IPS-NIHi7 (cell line): Measurements from ENCODE around the gene MAG.
A peak's percentile ranks its signal among the peaks of the same experiment; 100 is the strongest.
"Not testable (repeated sequence)": the region's sequence is repeated elsewhere in the genome, so short reads cannot be mapped to it uniquely, and the experiment has no call there.

Experiments used
- DNase-seq: peaks from one replicate; pipeline ENCODE4 v3.0.0; 2012; ENCODE audit warnings: mixed read lengths; ENCODE audit errors: extremely low spot score

The MAG gene

DNA sequence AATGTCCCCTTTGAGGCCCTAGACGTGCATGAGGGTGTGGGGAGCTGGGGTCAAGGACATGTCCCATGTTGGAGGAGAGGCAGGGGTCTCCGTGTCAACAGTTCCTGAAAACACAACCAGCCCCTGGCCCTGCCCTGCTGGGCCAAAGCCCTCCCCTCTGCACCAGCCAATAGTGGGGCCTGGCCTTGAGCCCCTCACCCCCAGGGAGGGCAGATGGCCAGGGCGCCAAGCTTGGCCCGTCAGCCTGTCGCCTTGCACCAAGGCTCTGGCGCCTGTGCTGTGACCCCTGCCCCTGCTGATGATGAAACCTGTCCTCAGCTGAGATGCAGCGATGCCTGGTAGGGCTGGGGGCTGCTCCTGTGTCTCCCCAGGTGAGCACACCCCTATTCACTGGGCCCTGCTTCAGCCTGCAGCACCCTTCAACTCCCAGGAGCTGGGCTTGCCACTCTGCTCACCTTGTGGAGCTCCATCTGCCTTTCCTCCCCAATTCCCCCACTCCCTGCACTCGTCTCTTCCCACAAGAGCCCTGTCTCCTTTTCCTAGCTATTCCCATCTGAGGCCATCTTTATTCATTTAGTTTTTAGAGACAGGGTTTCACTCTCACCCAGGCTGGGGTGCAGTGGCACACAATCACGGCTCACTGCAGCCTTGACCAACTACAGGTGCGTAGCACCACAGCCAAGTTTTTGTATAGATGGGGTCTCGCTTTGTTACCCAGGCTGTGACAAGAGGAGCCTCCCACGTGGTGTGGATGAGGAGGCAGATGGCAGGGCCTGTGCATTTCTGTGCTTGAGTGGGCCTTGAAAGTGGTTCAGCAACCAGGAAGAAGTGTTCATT lies 11.8 kb upstream of the MAG start:
- DNase-seq, result no peak

DNA sequence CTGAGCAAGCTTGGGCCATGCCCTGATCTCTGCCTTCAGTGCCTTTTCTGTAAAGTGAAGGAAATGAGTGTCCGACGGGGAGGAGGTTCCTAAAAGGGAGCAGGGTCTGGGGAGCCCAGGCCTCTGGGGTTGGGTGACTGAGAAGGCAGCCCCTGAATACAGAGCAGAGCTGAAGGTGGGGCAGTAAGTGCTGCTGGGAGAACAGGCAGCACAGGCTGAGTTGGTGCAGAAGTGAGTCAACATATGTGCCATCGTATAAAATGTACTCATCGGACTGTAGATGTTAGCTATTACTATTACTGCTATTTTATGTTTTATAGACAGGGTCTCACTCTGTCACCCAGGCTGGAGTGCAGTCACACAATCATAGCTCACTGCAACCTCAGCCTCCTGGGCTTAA lies 10.7 kb upstream of the MAG start:
- no peak for DNase-seq

DNA sequence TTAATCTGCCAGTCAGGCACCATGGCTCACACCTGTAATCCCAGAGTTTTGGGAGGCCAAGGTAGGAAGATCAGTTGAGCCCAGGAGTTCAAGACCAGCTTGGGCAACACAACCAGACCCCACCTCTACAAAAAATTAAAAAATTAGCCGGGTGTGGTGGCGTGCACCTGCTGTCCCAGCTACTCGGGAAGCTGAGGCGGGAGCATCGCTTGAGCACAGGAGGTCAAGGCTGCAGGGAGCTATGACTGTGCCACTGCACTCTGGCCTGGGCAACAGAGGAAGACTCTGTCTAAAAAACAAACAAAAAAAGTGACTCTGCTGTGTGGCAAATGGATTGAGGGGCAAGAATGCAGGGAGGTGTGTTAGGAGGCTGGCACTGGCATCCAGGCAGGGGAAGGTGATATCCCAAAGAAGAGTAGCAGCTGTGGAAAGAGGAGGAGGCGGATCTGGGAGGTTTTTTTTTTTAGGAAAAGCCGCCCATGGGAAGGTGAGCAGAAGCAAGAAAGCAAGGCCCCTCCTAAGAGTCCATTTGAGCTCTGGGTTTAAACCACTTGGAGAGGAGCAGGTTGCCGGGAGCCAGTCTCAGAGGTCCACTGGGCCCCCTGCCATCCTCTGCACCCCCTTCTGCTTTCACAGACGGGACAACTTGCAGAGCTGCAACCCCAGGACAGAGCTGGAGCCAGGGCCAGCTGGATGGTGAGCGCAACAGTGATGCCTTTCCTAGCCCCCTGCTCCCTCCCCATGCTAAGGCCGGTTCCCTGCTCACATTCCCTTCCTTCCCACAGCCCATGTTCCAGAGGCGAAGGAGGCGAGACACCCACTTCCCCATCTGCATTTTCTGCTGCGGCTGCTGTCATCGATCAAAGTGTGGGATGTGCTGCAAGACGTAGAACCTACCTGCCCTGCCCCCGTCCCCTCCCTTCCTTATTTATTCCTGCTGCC lies 7.5 kb upstream of the MAG start:
- no peak for DNase-seq

DNA sequence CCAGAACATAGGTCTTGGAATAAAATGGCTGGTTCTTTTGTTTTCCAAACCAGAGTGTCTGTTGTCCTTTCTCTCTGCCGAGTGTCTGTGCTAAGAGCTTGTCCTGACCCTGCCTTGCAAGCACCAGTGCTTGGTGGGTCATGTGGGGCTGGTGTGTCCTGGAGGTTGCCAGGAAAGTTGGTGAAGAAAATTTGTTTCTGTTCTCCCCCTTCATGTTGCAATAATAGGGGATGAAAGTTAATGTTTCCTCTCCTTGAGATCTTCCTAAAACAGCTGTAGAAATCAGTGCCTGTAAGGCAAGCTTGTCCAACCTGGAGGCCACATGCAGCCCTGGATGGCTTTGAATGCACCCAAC lies 6.9 kb upstream of the MAG start:
- DNase-seq, result no peak

DNA sequence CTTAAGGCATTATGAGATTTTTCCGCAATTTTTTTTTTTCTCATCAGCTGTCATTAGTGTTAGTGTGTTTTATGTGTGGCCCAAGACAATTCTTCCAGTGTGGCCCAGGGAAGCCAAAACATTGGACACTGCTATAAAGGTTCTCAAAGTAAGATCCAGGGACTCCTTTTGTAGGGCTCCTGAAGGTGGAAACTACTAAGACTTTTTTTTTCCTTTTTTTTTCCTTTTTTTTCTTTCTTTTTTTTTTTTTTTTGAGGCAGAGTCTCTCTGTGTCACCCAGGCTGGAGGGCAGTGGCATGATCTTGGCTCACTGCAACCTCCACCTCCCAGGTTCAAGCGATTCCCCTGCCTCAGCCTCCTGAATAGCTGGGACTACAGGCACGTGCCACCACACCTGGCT lies 6.5 kb upstream of the MAG start:
- DNase-seq, result not testable (repeated sequence)

DNA sequence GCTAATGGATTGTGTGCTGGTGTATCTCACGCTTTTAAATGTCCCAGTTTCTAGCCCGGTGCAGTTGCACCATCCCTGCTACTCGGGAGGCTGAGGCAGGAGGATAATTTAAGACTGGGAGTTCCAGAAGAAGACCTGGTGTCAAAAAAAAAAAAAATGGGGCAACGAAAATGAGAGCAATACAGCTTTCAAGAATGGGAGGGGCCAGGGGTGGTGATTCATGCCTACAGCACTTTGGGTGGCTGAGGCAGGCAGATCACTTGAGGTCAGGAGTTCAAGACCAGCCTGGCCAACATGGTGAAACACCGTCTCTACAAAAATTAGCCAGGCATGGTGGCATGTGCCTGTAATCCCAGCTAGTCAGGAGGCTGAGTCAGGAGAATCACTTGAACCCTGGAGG lies 5.9 kb upstream of the MAG start:
- DNase-seq, result not testable (repeated sequence)

DNA sequence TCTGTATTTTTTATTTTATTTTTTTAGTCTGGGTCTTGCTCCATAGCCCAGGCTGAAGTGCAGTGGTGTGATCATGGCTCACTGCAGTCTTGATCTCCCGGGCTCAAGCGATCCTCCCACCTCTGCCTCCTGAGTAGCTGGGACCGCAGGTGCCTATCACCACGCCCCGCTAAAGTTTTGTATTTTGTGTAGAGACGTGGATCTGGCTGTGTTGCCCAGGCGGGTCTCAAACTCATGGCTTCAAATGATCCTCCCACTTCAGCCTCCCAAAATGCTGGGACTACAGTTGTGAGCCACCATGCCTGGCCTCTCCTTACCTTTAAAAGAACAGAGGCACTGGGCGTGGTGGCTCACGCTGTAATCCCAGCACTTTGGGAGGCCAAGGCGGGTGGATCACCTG lies 4.2 kb upstream of the MAG start:
- no peak for DNase-seq

DNA sequence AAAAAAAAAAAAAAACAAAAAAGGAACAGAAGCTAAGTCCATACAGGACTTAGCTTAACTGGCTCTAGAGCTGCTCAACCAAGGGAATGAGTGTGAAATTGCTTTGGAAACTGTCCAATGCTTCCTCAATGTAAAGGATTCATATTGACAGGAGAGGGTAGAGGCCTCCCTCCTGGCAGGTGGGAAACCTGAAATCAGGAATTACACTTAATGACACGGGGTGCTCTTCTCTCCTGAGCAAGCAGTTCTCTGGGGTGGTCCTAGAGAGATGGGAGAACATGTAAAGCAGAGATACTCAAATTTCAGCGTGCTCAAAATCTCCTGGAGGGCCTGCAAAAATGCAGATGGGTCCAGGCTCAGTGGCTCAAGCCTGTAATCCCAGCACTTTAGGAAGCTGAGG lies 3.6 kb upstream of the MAG start:
- DNase-seq, result no peak

DNA sequence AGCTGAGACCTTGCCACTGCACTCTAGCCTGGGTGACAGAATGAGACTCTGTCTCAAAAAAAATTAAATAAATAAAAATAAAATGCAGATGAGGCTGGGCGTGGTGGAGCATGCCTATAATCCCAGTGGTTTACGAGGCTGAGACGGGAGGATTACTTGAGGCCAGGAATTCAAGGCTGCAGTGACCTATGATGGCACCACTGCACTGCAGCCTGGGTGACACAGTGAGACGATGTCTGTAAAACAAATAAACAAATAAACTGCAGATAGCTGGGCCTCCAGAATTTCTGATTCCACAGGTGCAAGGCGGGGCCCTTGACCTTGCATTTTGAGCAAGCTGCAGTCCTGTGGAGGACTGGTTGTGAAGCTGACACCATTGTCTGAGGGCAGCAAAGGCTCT lies 3.1 kb upstream of the MAG start:
- no peak for DNase-seq

DNA sequence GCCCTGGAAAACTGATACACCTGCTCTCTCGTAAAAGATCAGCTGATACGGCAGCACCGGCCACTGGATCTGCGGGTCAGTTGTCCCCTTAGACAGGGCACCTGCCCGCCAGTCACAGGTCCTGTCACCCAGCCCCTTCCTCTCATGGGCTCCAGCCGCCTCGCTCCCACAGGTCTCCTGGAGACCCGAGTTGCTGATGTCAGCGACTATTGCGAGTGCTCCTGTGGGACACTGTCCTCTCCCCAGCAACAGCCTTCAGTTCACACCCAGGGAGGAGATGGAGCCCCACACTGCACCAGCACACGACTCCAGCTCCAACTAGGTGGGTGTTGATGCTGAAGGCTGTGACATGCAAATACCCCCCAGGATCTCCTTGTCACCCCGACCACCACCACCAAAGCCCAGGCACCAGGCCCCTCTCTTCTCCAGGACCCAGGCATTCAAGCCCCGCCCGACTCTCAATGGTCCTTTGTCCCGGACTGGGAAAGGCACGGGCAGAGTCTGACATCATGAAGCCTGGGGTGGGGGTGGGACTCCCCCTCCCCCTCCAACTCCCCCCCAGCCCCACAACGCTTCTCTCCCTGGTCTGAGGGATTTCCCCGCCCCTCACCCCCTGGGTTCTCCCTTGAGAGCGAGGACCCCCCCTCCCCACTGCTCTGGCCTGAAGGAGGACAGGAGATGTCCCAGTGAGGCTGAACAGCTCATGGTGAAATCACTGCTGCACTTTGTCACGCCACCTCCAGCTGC lies 1.4 kb upstream of the MAG start:
- no peak for DNase-seq

DNA sequence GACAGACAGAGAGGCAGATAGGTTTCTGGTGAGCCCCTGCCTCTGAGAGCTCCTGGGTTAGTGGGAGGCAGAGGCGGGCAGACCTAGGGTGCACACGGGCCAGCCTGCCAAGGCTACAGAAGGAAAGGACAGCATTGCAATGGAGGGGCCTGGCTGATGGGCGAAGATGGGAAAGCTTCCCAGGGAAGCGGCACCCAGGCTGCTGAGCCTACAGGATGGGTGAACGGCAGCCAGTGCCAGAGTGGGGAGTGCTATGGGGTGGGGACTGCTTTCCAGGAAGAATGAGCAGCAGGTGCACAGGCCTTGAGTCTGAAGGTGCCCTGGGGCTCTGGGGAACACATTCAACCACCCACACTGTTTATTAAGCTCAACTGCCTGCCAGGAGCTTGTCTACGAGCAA lies 702 bp upstream of the MAG start:
- DNase-seq, result no peak

DNA sequence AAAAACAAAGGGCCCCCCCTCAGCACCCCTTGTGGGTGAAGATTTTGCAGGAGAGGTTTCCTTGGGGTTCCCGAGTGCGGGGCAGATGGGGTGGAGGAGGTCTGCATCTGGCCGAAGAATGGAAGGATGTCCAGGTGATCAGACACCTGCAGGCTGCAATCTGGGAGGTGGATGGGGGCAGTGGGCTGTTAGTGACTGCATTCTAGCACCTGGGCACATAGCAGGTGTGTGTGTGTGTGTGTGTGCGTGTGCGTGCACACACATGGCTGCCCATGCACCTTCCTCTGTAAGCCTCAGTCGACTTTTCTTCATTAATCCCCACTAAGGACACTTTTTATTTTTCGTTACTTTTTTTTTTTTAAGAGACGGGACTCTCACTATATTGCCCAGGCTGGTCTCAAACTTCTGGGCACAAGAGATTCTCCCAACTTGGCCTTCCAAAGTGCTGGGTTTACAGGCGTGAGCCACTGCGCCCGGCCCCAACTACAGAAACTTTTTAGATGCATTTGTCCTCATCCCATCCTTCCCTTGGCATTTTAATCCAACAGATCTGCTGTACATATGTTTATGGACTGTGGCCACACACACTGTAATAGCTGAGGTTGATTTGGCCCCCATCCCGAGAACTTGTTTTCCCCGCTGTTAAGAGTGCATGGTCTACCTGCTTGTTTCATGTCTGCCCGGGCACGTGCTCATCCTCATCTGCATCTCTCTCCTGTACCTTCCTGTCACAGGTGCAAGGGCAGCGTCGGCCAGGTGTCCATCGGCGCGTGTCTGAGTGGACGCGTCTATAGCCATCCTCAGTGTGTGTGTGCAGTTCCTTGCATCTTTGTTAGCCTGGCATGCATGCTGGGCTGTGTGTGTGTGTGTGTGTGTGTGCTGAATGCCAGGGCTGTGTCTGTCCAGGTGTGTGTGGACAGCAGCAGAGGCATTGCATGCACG lies 731 bp downstream of the MAG start:
- no peak for DNase-seq

DNA sequence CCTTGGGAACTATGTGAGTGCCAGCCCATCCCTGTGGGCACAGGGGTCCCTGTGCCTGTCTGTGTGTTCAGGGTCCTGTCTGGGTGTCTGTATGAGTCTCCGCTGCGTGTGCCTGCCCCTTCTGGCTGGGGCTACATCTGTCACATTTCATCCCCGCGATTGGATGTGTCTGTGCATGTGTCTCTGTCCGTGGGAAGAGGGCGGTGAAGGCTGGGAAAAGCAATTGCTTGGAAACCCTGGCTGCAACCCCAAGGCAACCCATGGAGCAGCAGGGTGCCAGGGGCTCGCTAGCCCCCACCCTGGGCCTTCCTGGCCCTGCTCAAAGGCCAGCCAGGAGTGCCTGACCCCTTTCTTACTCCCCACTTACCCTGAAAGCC lies 1.4 kb downstream of the MAG start:
- no peak for DNase-seq

DNA sequence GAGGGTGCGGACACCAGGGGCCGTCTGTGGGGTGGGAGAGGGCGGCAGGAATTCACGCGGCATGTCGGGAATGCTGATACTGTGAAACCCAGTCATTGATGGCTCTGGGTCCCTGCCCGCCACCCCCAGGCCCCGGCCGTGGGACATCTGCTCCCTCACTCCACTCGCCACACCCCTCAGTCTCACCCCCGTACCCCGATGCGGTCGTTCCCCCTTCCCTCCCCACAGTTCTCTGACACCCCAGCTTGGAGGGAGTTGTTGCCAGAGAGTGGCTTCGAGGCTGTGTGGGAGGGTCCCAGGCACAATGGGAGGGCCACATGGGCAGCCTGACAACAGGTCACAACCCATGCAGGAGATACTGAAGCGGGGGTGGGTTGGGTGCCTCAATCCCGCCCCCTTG lies 1.8 kb downstream of the MAG start:
- no peak for DNase-seq

DNA sequence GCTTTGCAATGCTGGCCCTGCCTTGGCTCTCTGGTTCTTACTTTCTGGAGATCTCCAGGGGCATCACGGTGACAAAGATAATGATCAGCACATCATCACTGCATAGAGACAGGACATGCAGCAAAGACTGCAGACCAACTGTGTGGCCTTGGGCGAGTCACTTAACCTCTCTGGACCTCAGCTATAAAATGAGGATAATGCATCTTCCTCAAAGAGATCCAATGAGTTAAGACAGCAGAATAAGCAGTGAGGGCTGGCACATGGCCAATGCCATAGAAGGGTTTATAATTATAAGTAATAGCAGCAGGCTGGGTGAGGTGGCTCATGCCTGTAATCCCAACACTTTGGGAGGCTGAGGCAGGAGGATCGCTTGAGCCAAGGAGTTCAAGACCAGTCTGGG lies 2.4 kb downstream of the MAG start:
- no peak for DNase-seq

DNA sequence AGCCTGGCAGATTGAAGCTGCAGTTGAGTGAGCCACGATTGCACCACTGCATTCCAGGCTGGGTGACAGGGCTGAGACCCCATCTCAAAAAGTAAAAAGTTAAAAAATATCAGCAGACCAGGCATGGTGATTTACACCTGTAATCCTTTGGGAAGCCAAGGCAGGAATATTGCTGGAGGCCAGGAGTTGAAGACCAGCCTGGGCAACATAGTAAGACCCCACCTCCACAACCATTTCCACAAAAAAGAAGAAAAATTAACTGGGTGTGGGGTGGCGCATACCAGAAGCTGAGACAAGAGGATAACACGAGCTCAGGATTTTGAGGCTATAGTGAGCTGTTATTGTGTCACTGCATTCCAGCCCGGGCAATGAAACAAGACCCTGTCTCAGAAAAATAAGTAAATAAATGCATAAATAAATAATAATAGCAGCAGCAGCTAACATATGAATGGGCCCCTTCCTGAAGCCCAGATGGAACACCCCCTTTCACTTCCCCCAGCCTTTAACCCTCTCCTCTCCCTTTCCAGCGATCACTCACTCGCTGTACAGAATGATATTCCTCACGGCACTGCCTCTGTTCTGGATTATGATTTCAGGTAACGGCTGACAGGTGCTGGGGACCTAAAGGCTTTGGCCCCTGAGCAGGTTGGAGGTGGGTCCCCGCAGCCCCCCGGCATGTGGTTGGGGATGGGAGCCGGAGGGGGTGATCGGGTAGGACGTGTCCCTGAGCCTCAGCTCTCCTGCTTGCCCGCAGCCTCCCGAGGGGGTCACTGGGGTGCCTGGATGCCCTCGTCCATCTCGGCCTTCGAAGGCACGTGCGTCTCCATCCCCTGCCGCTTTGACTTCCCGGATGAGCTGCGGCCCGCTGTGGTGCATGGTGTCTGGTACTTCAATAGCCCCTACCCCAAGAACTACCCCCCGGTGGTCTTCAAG lies 3.2 kb downstream of the MAG start:
- no peak for DNase-seq

DNA sequence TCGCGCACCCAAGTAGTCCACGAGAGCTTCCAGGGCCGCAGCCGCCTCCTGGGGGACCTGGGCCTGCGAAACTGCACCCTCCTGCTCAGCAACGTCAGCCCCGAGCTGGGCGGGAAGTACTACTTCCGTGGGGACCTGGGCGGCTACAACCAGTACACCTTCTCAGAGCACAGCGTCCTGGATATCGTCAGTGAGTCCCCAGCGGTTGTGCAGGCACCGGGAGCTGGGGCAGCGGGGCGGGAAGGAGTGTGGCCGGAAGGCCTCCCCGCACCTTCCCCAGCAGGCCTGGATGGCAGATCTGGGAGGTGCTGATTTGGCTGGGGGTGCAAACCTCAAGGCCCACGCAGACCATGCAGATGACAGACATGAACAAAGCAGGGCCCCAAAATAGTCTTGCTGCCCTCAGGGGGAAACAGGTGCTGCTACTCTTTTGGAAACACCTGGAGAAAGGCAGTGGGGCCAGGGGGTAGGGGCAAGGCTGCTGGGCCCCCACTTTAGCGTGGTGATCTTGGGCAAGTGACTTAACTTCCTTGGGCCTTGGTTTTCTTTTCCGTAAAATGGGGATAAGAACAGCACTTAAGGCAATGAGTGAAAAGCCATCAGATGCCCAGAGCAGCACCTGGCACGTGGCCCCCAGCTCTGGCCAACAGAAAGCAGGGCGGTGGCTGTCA lies 4.0 kb downstream of the MAG start:
- DNase-seq, result peak; percentile 43

DNA sequence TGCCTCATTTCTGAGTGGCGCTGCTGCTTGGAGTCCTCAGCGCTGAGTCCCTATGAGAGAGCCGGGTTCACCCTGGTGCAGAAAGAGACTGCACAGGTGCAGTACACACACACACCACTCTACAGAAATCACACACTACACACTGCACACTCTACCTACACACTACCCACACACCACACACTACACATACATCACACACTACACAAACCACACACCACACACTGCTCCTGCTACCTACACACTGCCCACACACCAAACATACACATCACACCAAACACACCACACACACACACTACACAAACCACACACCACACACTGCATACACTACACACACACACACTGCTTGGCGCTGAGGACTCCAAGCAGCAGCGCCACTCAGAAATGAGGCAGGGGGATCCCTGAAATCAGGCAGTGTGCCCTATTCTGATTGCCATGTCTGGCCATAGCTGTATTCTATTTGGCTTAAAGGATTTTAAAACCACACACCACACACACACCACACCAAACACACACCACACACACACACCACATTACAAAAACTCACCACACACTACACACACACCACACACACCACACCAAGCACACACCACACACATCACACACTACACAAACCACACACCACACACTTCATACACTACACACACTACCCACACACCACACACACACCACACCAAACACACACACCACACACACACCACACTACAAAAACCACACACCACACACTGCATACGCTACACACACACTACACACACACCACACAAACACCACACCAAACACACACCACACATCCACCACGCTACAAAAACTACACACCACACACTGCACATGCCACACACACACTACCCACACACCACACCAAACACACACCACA lies 4.9 kb downstream of the MAG start:
- no peak for DNase-seq

DNA sequence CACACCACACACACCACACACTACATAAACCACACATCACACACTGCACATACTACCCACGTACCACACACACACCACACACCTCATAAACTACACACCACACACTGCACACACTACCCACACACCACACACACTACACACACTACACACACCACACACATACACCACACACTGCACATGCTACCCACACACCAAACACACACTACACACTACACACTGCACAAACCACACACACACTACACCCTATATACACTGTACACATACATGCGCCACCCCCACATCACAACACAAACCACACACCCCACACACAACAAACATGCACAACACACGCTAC lies 5.5 kb downstream of the MAG start:
- no peak for DNase-seq
